PFSK-1 (cell line): ENCODE data around the gene RMDN2.

ENCODE experiments used
- POLR2AphosphoS5 ChIP-seq: IDR thresholded peaks from 2 replicates; pipeline ENCODE4 v1.6.1; 2012; ENCODE audit warnings: low read depth, mild to moderate bottlenecking, control low read depth, low read length, moderate library complexity
- REST ChIP-seq, 2 experiments: IDR thresholded peaks; 2 replicates each; pipeline versions ENCODE4 v1.6.1 to v1.8.0; 2011 to 2012; ENCODE audit warnings: low read depth in 2 of 2, low read length in 2 of 2, control low read depth in 1 of 2, inconsistent platforms in 1 of 2, mild to moderate bottlenecking in 1 of 2, moderate library complexity in 1 of 2; ENCODE audit not compliant: insufficient read depth in 1 of 2
- SIN3A ChIP-seq: IDR thresholded peaks from 2 replicates; pipeline ENCODE4 v1.6.1; 2012; ENCODE audit warnings: mild to moderate bottlenecking, low read length, moderate library complexity, borderline replicate concordance; ENCODE audit not compliant: insufficient read depth
- TAF1 ChIP-seq: IDR thresholded peaks from 2 replicates; pipeline ENCODE4 v1.6.1; 2012; ENCODE audit warnings: low read length, control low read depth, borderline replicate concordance; ENCODE audit not compliant: insufficient read depth

- TF ChIP-seq REST (IDR thresholded peaks at IDR 0.05; ENCODE audit: insufficient read depth in 1 of 2, low read depth in 2 of 2, low read length in 2 of 2) (no peak), POLR2AphosphoS5 (no peak), SIN3A (no peak), TAF1 (no peak)
Measured at GRCh38 chr2:37917281-37918228, 7.5 kb upstream of the RMDN2 start.
